Inflammatory macrophage (primary cell): ENCODE measurements around the gene OR6N1.

Experiments used
- DNase-seq, 2 donors: peaks; one replicate each; pipeline ENCODE4 v3.0.0-alpha.2; 2020 to 2022
- total RNA-seq, 18 experiments: gene quantifications; one replicate each; lab custom pipeline; 2026; ENCODE audit warnings: mixed read lengths in 6 of 18, inconsistent platforms in 2 of 18; lab: John Stamatoyannopoulos, UW

OR6N1 gene
- 1.5 to 10.0 (median 5.2) reads per million in 18 experiments for total RNA-seq

GRCh38 chr1:158771950-158772866 lies at the start of gene OR6N1:
Gene OR6N1, minus strand, starts transcription at chr1:158772195. Its CDS starts 5,513 bp downstream, at chr1:158766682.
- no peak for DNase-seq

- no peak for DNase-seq
Observed at GRCh38 chr1:158821723-158822122, 49.7 kb upstream of the OR6N1 start.

- peak; percentile 53 to 59 for DNase-seq
Observed at GRCh38 chr1:158819461-158820443, 47.8 kb upstream of the OR6N1 start.

- peak; percentile 47 to 53 for DNase-seq
Observed at GRCh38 chr1:158818975-158819431, 47.0 kb upstream of the OR6N1 start.

- peak; percentile 53 to 68 for DNase-seq
Observed at GRCh38 chr1:158818560-158818959, 46.6 kb upstream of the OR6N1 start.

GRCh38 chr1:158814970-158815369 lies 43.0 kb upstream of the OR6N1 start:
- DNase-seq: no peak

- DNase-seq: peak; percentile 56 to 76
Observed at GRCh38 chr1:158813164-158813563, 41.2 kb upstream of the OR6N1 start.

- DNase-seq: peak in 1 of 2 donors; percentile 69
Observed at GRCh38 chr1:158812336-158812735, 40.3 kb upstream of the OR6N1 start.

GRCh38 chr1:158810311-158810710 lies 38.3 kb upstream of the OR6N1 start:
- DNase-seq: peak; percentile 73 to 81

- DNase-seq: peak; percentile 91 to 95
Observed at GRCh38 chr1:158809862-158810261, 37.9 kb upstream of the OR6N1 start.

- peak; percentile 65 to 80 for DNase-seq
Observed at GRCh38 chr1:158809256-158809655, 37.3 kb upstream of the OR6N1 start.

- no peak for DNase-seq
Observed at GRCh38 chr1:158806916-158807536, 35.0 kb upstream of the OR6N1 start.

- no peak for DNase-seq
Observed at GRCh38 chr1:158803678-158804077, 31.7 kb upstream of the OR6N1 start.

GRCh38 chr1:158801396-158801795 lies 29.4 kb upstream of the OR6N1 start:
- DNase-seq: peak in 1 of 2 donors; percentile 55

- DNase-seq: peak; percentile 19 to 77
Observed at GRCh38 chr1:158800526-158800925, 28.5 kb upstream of the OR6N1 start.

GRCh38 chr1:158799689-158800088 lies 27.7 kb upstream of the OR6N1 start:
- peak; percentile 67 to 75 for DNase-seq

- DNase-seq: no peak
Observed at GRCh38 chr1:158798531-158798930, 26.5 kb upstream of the OR6N1 start.

- DNase-seq: no peak
Observed at GRCh38 chr1:158794247-158794646, 22.3 kb upstream of the OR6N1 start.

- DNase-seq: peak; percentile 44 to 64
Observed at GRCh38 chr1:158793604-158794003, 21.6 kb upstream of the OR6N1 start.

- no peak for DNase-seq
Observed at GRCh38 chr1:158781104-158781503, 9.1 kb upstream of the OR6N1 start, which contains the start of gene OR6N2. Gene OR6N2, minus strand, starts transcription at chr1:158781204. Its CDS starts 3,569 bp downstream, at chr1:158777635.

GRCh38 chr1:158754420-158754819 lies 17.6 kb downstream of the OR6N1 start, which contains the start of gene OR6K6:
Gene OR6K6, plus strand, starts transcription at chr1:158754720. Its CDS starts 168 bp downstream, at chr1:158754888.
- no peak for DNase-seq

GRCh38 chr1:158752155-158752712 lies 19.8 kb downstream of the OR6N1 start:
- no peak for DNase-seq
